Endothelial cell of umbilical vein (primary cell): ENCODE data around the gene PRM1. TPM values are rescaled to one million over a fixed set of nuclear protein-coding genes. Genes with fewer than 3 reads are reported as not detected.

Experiments
- BruUV-seq: library from RNA; stranded (reverse); fragments of 400-500 nt; replicated peaks from 2 replicates; lab custom pipeline; 2021; lab: Mats Ljungman, UMichigan
- CTCF ChIA-PET: fragments of 300-600, 350-600 bp; sonication (Branson Sonifier 250); formaldehyde crosslinking; loops from one replicate; lab custom pipeline; 2021; ENCODE audit warnings: antibody characterized with exemption, inconsistent platforms; lab: Charles Lee
- POLR2A ChIA-PET: fragments of 300-600, 350-600 bp; sonication (Branson Sonifier 250); formaldehyde crosslinking; loops from one replicate; lab custom pipeline; 2021; ENCODE audit warnings: antibody characterized with exemption, inconsistent platforms; lab: Charles Lee
- DNase-seq: peaks from one replicate; pipeline ENCODE4 v3.0.0-alpha.2; 2011; ENCODE audit warnings: low read depth, low spot score
- FAIRE-seq: peaks from 2 replicates; lab custom pipeline; 2011; peaks lifted over from hg19 to GRCh38; lab: Jason Lieb, UNC
- H2AFZ ChIP-seq: 2 replicates; pipeline ENCODE4 v1.6.0; 2012; ENCODE audit warnings: low read depth, low read length, control low read depth, inconsistent platforms
- H3K27ac ChIP-seq: 2 replicates; pipeline ENCODE4 v1.5.1; 2011; ENCODE audit warnings: low read depth, mild to moderate bottlenecking, control low read depth, low read length, moderate library complexity; ENCODE audit not compliant: insufficient read depth
- H3K27me3 ChIP-seq, 2 experiments: 2 replicates each; pipeline versions ENCODE4 v1.6.0 to v1.6.1; 2011; ENCODE audit warnings: low read length in 2 of 2, mixed read lengths in 1 of 2; ENCODE audit not compliant: control insufficient read depth in 2 of 2, insufficient read depth in 2 of 2
- H3K36me3 ChIP-seq, 2 experiments: 2 replicates in 1 of 2; 3 replicates in 1 of 2; pipeline ENCODE4 v1.5.1; 2011; ENCODE audit warnings: low read length in 2 of 2, mild to moderate bottlenecking in 1 of 2, moderate library complexity in 1 of 2; ENCODE audit not compliant: control insufficient read depth in 2 of 2, insufficient read depth in 2 of 2; ENCODE audit errors: extremely low read depth in 1 of 2
- H3K4me1 ChIP-seq: 3 replicates; pipeline ENCODE4 v1.5.1; 2011; ENCODE audit warnings: mild to moderate bottlenecking, low read length; ENCODE audit not compliant: control insufficient read depth, insufficient read depth; ENCODE audit errors: extremely low read depth
- H3K4me2 ChIP-seq: 2 replicates; pipeline ENCODE4 v1.6.1; 2011; ENCODE audit warnings: low read length, control low read depth, mixed read lengths; ENCODE audit not compliant: insufficient read depth
- H3K4me3 ChIP-seq, 3 experiments: fragments of 200-600 bp in 1 of 3; sonication (generic), shearing (Covaris generic) in 1 of 3; replicated peaks in 1 of 3; 2 replicates each; pipeline ENCODE4 v1.5.1; 2011 to 2016; ENCODE audit warnings: control low read depth in 3 of 3, low read length in 3 of 3, mild to moderate bottlenecking in 2 of 3, inconsistent platforms in 1 of 3, low read depth in 1 of 3, moderate library complexity in 1 of 3; ENCODE audit not compliant: insufficient read depth in 1 of 3
- H3K79me2 ChIP-seq: 2 replicates; pipeline ENCODE4 v1.6.0; 2012; ENCODE audit warnings: low read length, inconsistent platforms; ENCODE audit not compliant: control insufficient read depth, insufficient read depth
- H3K9ac ChIP-seq: replicated peaks from 2 replicates; pipeline ENCODE3; 2011; ENCODE audit warnings: low read length, control low read depth; ENCODE audit not compliant: insufficient read depth; ENCODE audit errors: extremely low read depth
- H3K9me1 ChIP-seq: replicated peaks from 3 replicates; pipeline ENCODE4 v1.6.0; 2011; ENCODE audit warnings: mild to moderate bottlenecking, low read length; ENCODE audit not compliant: control insufficient read depth, insufficient read depth; ENCODE audit errors: extremely low read depth
- H3K9me3 ChIP-seq: replicated peaks from 2 replicates; pipeline ENCODE4 v1.5.1; 2012; ENCODE audit warnings: low read length, inconsistent platforms; ENCODE audit not compliant: control insufficient read depth, insufficient read depth
- H4K20me1 ChIP-seq: replicated peaks from 2 replicates; pipeline ENCODE3; 2011; ENCODE audit warnings: mild to moderate bottlenecking, low read length; ENCODE audit not compliant: control insufficient read depth, insufficient read depth; ENCODE audit errors: extremely low read depth
- EZH2 ChIP-seq: IDR thresholded peaks from 2 replicates; pipeline ENCODE4 v1.6.1; 2012; ENCODE audit warnings: borderline replicate concordance, low read depth, mild to moderate bottlenecking, moderate library complexity, low read length, inconsistent platforms; ENCODE audit not compliant: severe bottlenecking
- FOS ChIP-seq: IDR thresholded peaks from 2 replicates; pipeline ENCODE4 v1.6.1; 2011; ENCODE audit warnings: mild to moderate bottlenecking, low read length, moderate library complexity, borderline replicate concordance; ENCODE audit not compliant: insufficient read depth
- GATA2 ChIP-seq: IDR thresholded peaks from 2 replicates; pipeline ENCODE4 v1.7.0; 2011; ENCODE audit warnings: low read depth, mild to moderate bottlenecking, moderate library complexity, mixed read lengths, low read length; ENCODE audit not compliant: insufficient read length, insufficient read depth
- JUN ChIP-seq: IDR thresholded peaks from 2 replicates; pipeline ENCODE4 v1.6.1; 2011; ENCODE audit warnings: borderline replicate concordance, low read depth; ENCODE audit not compliant: insufficient read length, insufficient read depth
- MYC ChIP-seq: IDR thresholded peaks from one replicate; pipeline ENCODE4 v1.6.1; 2011; ENCODE audit warnings: mild to moderate bottlenecking, low read depth, low read length
- POLR2A ChIP-seq: IDR thresholded peaks from 2 replicates; pipeline ENCODE4 v1.6.1; 2012; ENCODE audit warnings: low read depth, mild to moderate bottlenecking, control low read depth, low read length
- POLR2AphosphoS5 ChIP-seq: IDR thresholded peaks from 2 replicates; pipeline ENCODE4 v1.6.1; 2012; ENCODE audit warnings: low read depth, mild to moderate bottlenecking, control low read depth, low read length, moderate library complexity; ENCODE audit not compliant: insufficient read depth
- dilution Hi-C: fragments of 300-500 bp; cut with MboI; formaldehyde crosslinking; loops from one replicate; pipeline ENCODE4 v1.15.0; 2019; ENCODE audit warnings: low sequenced_read_pairs; ENCODE audit not compliant: extremely low pct_ligation_motif_present
- intact Hi-C: fragments of 100-400 bp; cut with micrococcal nuclease; formaldehyde crosslinking; loops from one replicate; pipeline ENCODE4 v1.10.0; 2022
- polyA plus RNA-seq, 4 experiments: library from polyadenylated mRNA; depleted of rRNA in 3 of 4; stranded (reverse) in 3 of 4; unstranded in 1 of 4; fragments of >200 nt; gene quantifications; 2 replicates each; pipeline versions ENCODE4 v1.2.1 to v1.2.3, GENCODE V29; 2011 to 2012; ENCODE audit warnings: missing spikeins in 1 of 4
- total RNA-seq: library from RNA; stranded (reverse); gene quantifications from 2 replicates; pipeline ENCODE4 v1.2.3, GENCODE V29; 2021
- TF ChIP-seq, protein P1 (sequence below), 2 donors: IDR thresholded peaks; 1 replicate in 1 of 2; 2 replicates in 1 of 2; pipeline ENCODE4 v1.5.1; 2011; ENCODE audit warnings: low read length in 2 of 2, mild to moderate bottlenecking in 2 of 2, moderate library complexity in 2 of 2, control low read depth in 1 of 2, inconsistent platforms in 1 of 2, low read depth in 1 of 2; ENCODE audit not compliant: insufficient read depth in 1 of 2; ENCODE audit errors: extremely low read depth in 1 of 2

PRM1 gene
- total and polyA plus RNA-seq, 2 donors (not counting 3 experiments of a cell fraction or from before 2014, with no cell fraction given), result not detected

DNA sequence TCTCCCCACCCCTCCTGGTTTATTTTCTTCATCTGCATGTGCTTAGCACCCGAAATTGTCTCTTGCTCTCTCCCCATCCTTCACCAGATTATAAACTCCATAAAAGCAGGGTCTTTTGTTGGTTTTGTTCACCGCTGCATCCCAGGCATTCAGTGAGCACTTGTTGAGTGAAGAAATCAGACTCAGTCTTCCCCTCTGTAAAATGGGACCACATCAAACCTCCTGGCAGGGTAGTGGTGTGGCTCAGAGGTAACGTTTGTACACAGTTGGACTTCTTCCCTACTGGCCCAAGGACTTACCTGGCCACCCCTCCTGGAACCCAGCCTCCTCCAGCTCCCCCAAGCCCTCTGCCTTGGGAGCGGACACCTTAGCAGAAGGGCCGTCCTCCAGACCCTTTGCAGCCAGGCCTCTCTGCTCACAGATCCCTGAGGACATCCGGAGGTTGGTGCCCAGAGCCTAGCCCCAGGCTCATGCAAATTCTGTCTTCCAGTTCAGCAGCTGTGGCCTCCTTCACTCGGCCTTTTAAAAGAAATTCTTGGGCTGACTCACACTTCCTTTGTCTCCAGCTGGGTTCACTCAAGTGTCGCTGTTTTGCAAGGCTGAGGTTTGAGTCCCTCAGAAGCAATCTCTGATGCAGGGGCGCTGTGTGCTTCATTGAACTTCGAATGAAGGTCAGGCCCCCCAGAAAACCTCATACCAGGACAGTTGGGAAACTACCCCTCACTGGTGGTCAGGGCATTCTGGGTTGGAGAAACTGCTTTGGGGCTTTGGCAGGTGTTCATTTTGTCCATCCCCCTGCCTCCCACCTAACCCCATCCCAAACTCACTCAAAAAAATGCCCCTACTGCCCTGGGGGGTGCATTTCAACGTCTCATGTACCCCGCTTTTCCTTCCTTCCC lies 47.3 kb upstream of the PRM1 start:
- dilution Hi-C loops, result no loop called here
- DNase-seq (peak; percentile 79), FAIRE-seq (peak; percentile 99)
- Histone ChIP-seq H3K27ac (no peak overlapping the region), H3K4me3 (no peak overlapping the region), H4K20me1 (no peaks in the 10 kb centered on the region), H3K9ac (no peak overlapping the region), H3K4me2 (peak overlapping the region; percentile 62), H3K4me1 (peaks cover 13% of the 10 kb centered on the region), H3K9me1 (no peaks in the 10 kb centered on the region), H3K9me3 (no peaks in the 10 kb centered on the region), H2AFZ (peak overlapping the region; percentile 7), H3K79me2 (no peaks in the 10 kb centered on the region), H3K36me3 (no peaks in the 10 kb centered on the region), H3K27me3 (peaks cover 0 to 2% of the 10 kb centered on the region in 2 experiments)
- no TSS peak for BruUV-seq
- TF ChIP-seq POLR2A, result no peak
- peak; percentile 60 for TF ChIP-seq JUN
- TF ChIP-seq POLR2AphosphoS5, result no peak
- TF ChIP-seq MYC, result no peak
- TF ChIP-seq GATA2, result no peak
- peak; percentile 77 for TF ChIP-seq FOS
- no peak for TF ChIP-seq EZH2
- TF ChIP-seq, protein P1, sequence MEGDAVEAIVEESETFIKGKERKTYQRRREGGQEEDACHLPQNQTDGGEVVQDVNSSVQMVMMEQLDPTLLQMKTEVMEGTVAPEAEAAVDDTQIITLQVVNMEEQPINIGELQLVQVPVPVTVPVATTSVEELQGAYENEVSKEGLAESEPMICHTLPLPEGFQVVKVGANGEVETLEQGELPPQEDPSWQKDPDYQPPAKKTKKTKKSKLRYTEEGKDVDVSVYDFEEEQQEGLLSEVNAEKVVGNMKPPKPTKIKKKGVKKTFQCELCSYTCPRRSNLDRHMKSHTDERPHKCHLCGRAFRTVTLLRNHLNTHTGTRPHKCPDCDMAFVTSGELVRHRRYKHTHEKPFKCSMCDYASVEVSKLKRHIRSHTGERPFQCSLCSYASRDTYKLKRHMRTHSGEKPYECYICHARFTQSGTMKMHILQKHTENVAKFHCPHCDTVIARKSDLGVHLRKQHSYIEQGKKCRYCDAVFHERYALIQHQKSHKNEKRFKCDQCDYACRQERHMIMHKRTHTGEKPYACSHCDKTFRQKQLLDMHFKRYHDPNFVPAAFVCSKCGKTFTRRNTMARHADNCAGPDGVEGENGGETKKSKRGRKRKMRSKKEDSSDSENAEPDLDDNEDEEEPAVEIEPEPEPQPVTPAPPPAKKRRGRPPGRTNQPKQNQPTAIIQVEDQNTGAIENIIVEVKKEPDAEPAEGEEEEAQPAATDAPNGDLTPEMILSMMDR (IDR thresholded peaks at IDR 0.05; ENCODE audit: extremely low read depth in 1 of 2, insufficient read depth in 1 of 2, low read depth in 1 of 2, low read length in 2 of 2), result no peak
- ChIA-PET POLR2A (no interaction called here), CTCF (interaction anchor here (0.6 kb wide), 1 partner anchor 13 kb away, joined by 3 read pairs; no protein-coding TSS in a partner anchor)
- intact Hi-C loops, result no loop called here
